HEK293 (cell line): ENCODE results near the gene LONRF2.

ENCODE experiments used
- REPIN1 ChIP-seq: fragments of 450-650 bp; formaldehyde crosslinking; IDR thresholded peaks from 2 replicates; pipeline ENCODE4 v1.5.1; 2017; ENCODE audit warnings: missing biosample characterization, missing genetic modification characterization, low read depth
- SP2 ChIP-seq: fragments of 450-650 bp; formaldehyde crosslinking; IDR thresholded peaks from 2 replicates; pipeline ENCODE4 v1.5.1; 2016; ENCODE audit warnings: missing biosample characterization, missing genetic modification characterization

GRCh38 chr2:100294162-100294497, 28.2 kb downstream of the LONRF2 start:
- no peak for TF ChIP-seq SP2 (tag by site-specific recombination)
- TF ChIP-seq REPIN1, result no peak
